HepG2 (cell line): ENCODE measurements around the gene SPATA25. TPM values are rescaled to one million over a fixed set of nuclear protein-coding genes. Genes with fewer than 3 reads are reported as not detected.

ENCODE experiments used
- DR1 ChIP-seq: sonication (generic); formaldehyde crosslinking; IDR thresholded peaks from 2 replicates; pipeline ENCODE4 v1.8.0; 2021; ENCODE audit warnings: mild to moderate bottlenecking, missing genetic modification reagents, inconsistent platforms
- GATAD2A ChIP-seq: IDR thresholded peaks from 2 replicates; pipeline ENCODE4 v1.6.1; 2016
- GFI1 ChIP-seq: sonication (generic); formaldehyde crosslinking; IDR thresholded peaks from 2 replicates; pipeline ENCODE4 v1.5.0; 2020; ENCODE audit warnings: missing genetic modification reagents, mild to moderate bottlenecking, borderline replicate concordance
- HMGXB4 ChIP-seq, 2 experiments: sonication (generic) in 1 of 2; formaldehyde crosslinking in 1 of 2; IDR thresholded peaks; 2 replicates each; pipeline versions ENCODE4 v1.4.0 to v1.6.1; 2018 to 2020; ENCODE audit warnings: missing genetic modification reagents in 2 of 2, borderline replicate concordance in 1 of 2, low read depth in 1 of 2, mild to moderate bottlenecking in 1 of 2, missing biosample characterization in 1 of 2
- IRF1 ChIP-seq: sonication (generic); formaldehyde crosslinking; IDR thresholded peaks from 2 replicates; pipeline ENCODE4 v1.4.0; 2020; ENCODE audit warnings: low read depth, mild to moderate bottlenecking, missing genetic modification reagents
- KIAA2018 ChIP-seq: sonication (generic); formaldehyde crosslinking; IDR thresholded peaks from 2 replicates; pipeline ENCODE4 v1.5.0; 2020; ENCODE audit warnings: mild to moderate bottlenecking, missing genetic modification reagents, borderline replicate concordance
- NPAS2 ChIP-seq: sonication (generic); formaldehyde crosslinking; IDR thresholded peaks from 2 replicates; pipeline ENCODE4 v1.8.0; 2022; ENCODE audit warnings: mild to moderate bottlenecking, missing genetic modification reagents, borderline replicate concordance
- PAF1 ChIP-seq: IDR thresholded peaks from 2 replicates; pipeline ENCODE4 v1.6.1; 2016; ENCODE audit warnings: missing genetic modification reagents, missing compliant biosample characterization
- ZFP41 ChIP-seq: sonication (generic); formaldehyde crosslinking; IDR thresholded peaks from 2 replicates; pipeline ENCODE4 v1.4.0; 2020; ENCODE audit warnings: mild to moderate bottlenecking, missing genetic modification reagents, borderline replicate concordance
- ZNF235 ChIP-seq: sonication (generic); formaldehyde crosslinking; IDR thresholded peaks from 2 replicates; pipeline ENCODE4 v1.8.1; 2023; ENCODE audit warnings: mild to moderate bottlenecking, missing genetic modification reagents, borderline replicate concordance
- ZNF512B ChIP-seq: sonication (generic); formaldehyde crosslinking; IDR thresholded peaks from 2 replicates; pipeline ENCODE4 v1.5.1; 2020; ENCODE audit warnings: missing genetic modification reagents, mild to moderate bottlenecking, borderline replicate concordance
- ZNF530 ChIP-seq: sonication (generic); formaldehyde crosslinking; IDR thresholded peaks from 2 replicates; pipeline ENCODE4 v1.5.0; 2020; ENCODE audit warnings: low read depth, mild to moderate bottlenecking, missing genetic modification reagents
- ZNF550 ChIP-seq: sonication (generic); formaldehyde crosslinking; IDR thresholded peaks from 2 replicates; pipeline ENCODE4 v1.4.0; 2020; ENCODE audit warnings: mild to moderate bottlenecking, missing genetic modification reagents, borderline replicate concordance
- ZNF564 ChIP-seq: sonication (generic); formaldehyde crosslinking; IDR thresholded peaks from 2 replicates; pipeline ENCODE4 v1.8.1; 2023; ENCODE audit warnings: mild to moderate bottlenecking, missing genetic modification reagents
- polyA plus RNA-seq, 8 experiments: library from polyadenylated mRNA; depleted of rRNA in 3 of 8; stranded (reverse) in 7 of 8; unstranded in 1 of 8; fragments of >200 nt; fragmentation: Illumina TruSeq in 4 of 8; extraction: Trizol in 4 of 8; gene quantifications; 2 replicates each; pipeline versions ENCODE4 v1.2.1 to v1.2.3, GENCODE V29; 2011 to 2016; ENCODE audit warnings: low read depth in 4 of 8, missing spikeins in 1 of 8, mixed read lengths in 1 of 8; ENCODE audit not compliant: insufficient read depth in 1 of 8
- total RNA-seq, 5 experiments: library from RNA; depleted of rRNA; stranded (reverse); fragments of >200 nt; fragmentation: Illumina TruSeq; extraction: Trizol; gene quantifications; 2 replicates each; pipeline ENCODE4 v1.2.3, GENCODE V29; 2016; ENCODE audit warnings: low read depth in 1 of 5

The SPATA25 gene
- total and polyA plus RNA-seq, 2 of the 13 experiments (the other 11 are each of a cell fraction or from before 2014, with no cell fraction given), result 4.8 to 7.6 TPM

GRCh38 chr20:45934046-45934585 lies 46.7 kb upstream of the SPATA25 start (continued):
- TF ChIP-seq IRF1 (CRISPR knock-in tag) (0 out of 2 replicates have a peak, but pooled peaks have one; percentile 25), HMGXB4 (CRISPR knock-in tag; IDR thresholded peaks at IDR 0.05; ENCODE audit: borderline replicate concordance in 1 of 2, low read depth in 1 of 2) (peak in 1 of 2 experiments; percentile 86; a peak in 3 of 4 replicates), ZNF235 (CRISPR knock-in tag) (no peak; the same call in 1 of the 2 replicates), ZNF550 (CRISPR knock-in tag) (peak; percentile 28; the same call in 1 of the 2 replicates), GFI1 (CRISPR knock-in tag) (peak; percentile 64; the same call in 1 of the 2 replicates), ZNF512B (CRISPR knock-in tag) (peak; percentile 4; the same call in 1 of the 2 replicates), GATAD2A (peak; percentile 35; the same call in 1 of the 2 replicates), ZFP41 (CRISPR knock-in tag) (no peak), ZNF530 (0 out of 2 replicates have a peak, but pooled peaks have one; percentile 42), KIAA2018 (CRISPR knock-in tag) (peak; percentile 34; the same call in 1 of the 2 replicates), NPAS2 (0 out of 2 replicates have a peak, but pooled peaks have one; percentile 23), DR1 (CRISPR knock-in tag) (0 out of 2 replicates have a peak, but pooled peaks have one; percentile 2), PAF1 (CRISPR knock-in tag) (peak; percentile 76; the same call in 1 of the 2 replicates), ZNF564 (peak; percentile 18; the same call in 1 of the 2 replicates)
